NK-92 (cell line): ENCODE results near the gene NFIC.
"Not testable (repeated sequence)": the region's sequence is repeated elsewhere in the genome, so short reads cannot be mapped to it uniquely, and the experiment has no call there.

Experiments
- DNase-seq: peaks from one replicate; lab custom pipeline; 2025; ENCODE audit not compliant: unreplicated experiment; lab: John Stamatoyannopoulos, UW

The NFIC gene

DNA sequence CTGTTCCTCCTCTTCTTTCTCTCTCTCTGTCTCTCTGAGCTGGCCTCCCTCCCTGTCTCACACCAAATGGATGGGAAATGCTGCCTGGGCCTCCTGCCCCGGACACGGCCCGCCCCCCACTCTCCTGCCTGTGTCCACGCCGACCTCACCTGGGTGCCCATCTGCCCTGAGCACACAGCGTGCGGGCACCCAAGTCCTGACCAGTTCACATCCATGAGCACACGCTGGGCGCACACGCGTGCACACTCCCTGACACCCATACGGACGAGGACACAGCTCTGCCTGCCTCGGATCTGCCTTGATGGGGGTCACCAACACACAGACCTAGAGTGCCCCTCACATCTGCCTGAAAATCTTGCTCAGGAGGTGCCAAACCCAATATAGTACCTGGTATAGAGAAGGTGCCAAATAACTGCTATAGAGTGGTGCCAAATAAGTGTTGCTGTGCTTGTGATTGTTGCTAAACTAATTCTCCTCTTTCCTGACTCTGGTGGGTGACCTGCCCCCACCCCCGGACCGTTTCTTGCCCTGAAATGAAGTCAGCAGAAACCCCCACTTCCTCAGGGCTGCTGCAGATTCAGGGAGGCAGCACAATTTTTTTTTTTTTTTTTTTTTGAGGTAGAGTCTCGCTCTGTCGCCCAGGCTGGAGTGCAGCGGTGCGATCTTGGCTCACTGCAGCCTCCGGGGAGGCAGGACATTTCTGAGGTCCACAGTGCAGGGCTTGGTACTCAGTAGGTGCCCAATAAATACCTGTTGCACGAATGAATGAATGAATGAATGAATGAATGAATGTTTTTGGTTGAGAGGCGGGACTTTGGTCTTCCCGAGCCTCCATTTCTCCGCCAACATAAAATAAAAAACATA, 4.6 kb downstream of the NFIC start:
- no peak for DNase-seq

GRCh38 chr19:3372413-3372812, 6.0 kb downstream of the NFIC start:
- DNase-seq, result no peak

- no peak for DNase-seq
Measured at GRCh38 chr19:3373971-3374368, 7.6 kb downstream of the NFIC start.

DNA sequence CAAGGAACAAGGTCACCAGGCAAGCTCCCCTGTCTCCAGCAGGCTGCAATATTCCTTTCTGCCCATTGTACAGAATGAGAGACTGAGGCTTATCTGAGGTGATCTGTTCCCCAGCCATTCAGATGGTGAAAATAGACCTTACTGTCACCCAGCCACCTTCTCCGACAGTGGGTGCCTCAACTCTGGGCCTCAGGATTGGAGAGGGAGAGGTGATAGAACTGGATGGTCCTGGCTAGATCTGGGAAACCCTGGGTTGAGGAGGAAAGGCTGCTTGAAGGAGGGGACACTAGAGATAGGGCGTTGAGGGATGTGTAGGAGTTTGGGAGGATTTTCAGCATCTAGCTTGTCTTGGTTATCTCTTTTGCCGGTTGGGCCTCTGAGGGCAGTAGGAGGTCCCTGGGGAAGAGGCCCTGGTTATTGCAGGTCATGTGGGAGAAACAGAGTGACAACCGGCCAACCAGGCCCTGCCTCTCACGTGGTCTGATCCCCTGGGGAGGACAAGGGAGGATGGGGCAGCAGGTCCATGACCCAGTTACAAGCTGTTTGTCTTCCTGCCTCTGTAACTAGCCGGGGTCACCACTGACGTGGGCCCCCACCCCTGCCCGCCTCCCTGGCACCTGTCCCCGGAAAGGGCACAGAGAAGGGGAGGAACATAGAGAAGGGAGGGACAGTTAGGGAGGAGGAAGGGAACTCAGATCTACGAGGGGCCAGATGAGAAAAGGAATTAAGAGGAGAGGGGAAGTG, 8.2 kb downstream of the NFIC start:
- no peak for DNase-seq

- no peak for DNase-seq
Measured at GRCh38 chr19:3375221-3376090, 9.1 kb downstream of the NFIC start.

DNA sequence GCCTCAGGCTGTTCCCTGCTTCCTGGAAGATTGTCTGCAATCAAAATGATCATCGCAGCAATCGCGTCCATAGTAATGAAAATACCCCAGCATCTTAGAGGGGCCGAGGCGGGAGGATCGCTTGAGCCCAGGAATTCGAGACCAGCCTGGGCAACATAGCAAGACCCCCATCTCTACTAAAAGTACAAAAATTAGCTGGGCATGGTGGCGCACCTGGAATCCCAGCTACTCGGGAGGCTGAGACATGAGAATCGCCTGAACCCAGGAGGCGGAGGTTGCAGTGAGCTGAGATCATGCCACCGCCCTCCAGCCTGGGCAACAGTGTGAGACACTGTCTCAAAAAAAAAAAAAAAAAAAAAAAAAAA, 9.7 kb downstream of the NFIC start:
- not testable (repeated sequence) for DNase-seq

DNA sequence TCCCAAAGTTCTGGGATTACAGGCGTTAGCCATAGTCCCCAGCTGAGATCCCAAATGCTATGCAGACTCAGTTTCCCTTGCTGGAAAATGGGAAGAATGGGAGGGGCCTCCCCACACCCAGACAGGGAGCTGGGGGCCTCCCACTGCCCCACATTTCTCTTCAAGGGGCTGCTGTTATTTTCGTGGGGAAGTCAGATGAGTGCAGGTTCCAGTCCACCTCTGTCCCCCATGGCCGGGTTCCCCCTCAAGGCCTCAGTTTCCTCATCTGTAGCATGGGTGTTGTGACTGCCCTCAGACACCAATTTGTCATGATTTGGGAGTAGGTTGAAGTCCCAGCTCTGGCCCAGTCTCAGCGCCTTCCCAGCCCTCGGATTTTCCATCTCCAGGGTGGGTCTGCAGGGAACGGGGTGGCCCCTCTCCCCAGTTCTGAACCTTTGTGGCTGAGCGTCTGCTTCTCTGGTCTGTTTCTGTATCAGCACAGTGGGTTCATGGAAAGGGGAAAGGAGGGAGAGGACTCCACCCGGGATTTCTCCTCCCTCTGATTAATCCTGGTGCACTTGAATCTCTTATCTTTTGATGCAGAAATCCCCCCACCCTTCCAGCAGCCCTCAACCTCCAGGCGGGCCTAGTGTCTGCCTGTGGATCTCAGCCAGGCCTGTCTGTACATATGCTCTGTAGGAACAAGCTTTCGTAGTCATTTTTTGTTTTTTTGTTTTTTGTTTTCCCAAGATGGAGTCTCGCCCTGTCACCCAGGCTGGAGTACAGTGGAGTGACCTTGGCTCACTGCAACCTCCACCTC, 12.2 kb downstream of the NFIC start:
- DNase-seq, result no peak

DNA sequence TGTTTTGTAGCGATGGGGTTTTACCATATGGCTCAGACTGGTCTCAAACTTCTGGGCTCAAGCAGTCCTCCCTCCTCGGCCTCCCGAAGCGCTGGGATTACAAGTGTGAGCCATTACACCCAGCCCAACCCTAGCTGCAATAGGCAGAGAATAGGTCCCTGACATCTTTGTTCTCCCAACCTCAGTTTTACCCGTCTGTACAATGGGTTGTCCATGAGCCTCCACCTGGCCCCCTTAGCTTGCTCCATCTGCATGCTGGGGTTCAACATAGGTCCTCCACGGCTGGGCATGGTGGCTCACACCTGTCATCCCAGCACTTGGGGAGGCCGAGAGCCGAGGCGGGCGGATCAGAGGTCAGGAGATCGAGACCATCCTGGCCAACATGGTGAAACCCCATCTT, 14.4 kb downstream of the NFIC start:
- no peak for DNase-seq

- no peak for DNase-seq
Measured at GRCh38 chr19:3381701-3382372, 15.5 kb downstream of the NFIC start.

GRCh38 chr19:3382460-3383100, 16.2 kb downstream of the NFIC start:
- no peak for DNase-seq

DNA sequence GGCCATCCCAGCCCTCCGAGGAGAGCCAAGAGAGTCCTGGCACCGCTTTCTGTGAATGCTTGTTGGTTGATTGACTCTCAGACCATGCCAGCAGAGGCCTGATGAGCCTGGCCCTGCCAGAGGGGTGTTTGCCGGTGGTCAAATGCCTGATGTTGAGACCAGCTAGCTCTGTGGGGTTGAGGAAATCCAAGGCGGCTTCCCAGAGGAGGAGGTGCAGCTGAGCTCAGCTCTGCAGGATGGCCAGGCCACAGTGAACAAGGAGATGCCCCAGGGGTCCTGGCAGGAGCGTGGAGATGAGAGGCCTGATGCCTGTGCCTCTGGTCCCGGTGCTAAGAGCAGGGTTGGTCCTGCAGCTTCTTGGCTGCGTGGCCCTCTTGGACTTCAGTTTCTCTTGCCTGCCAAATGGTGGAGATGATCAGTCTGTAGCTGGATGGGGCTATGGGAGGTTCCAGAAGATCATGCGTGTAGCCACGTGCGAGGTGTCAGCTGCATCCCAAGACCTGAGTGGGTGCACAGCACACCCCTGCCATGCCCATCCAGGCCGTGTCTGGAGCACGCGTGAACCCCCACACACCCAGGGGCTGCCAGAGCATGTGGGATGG, 16.8 kb downstream of the NFIC start:
- no peak for DNase-seq

DNA sequence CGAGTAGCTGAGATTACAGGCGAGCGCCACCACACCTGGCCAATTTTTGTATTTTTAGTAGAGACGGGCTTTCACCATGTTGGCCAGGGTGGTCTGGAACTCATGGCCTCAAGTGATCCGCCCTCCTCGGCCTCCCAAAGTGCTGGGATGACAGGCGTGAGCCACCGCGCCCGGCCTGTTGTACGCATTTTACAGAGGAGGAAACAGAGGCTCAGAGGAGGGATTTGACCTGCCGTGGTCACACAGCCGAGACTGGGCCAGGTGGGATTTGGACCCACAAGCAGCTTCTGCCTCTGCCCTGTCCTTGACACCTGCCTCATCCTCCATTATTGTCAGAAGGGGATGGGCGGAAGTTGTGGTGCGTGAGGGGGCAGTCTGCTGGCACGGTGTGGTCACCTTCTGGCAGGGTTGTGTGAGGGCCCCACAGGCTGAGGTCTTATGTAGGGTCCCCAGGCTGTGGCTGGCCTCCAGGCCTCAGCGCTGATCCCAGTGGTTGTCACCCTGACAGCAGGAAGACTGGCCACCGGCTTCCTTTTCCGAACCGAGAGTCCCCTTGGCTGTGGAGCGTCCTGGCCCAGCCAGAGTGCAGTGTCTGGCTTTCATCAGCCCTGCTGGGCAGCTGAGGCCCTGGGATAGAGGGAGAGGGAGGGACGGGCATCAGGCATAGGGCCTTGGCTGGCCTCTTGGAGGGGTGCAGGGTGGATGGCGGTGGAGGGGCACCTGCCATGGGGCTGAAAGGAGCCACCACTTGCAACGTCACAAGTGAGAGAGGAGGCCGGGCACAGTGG, 20.3 kb downstream of the NFIC start:
- DNase-seq, result no peak

DNA sequence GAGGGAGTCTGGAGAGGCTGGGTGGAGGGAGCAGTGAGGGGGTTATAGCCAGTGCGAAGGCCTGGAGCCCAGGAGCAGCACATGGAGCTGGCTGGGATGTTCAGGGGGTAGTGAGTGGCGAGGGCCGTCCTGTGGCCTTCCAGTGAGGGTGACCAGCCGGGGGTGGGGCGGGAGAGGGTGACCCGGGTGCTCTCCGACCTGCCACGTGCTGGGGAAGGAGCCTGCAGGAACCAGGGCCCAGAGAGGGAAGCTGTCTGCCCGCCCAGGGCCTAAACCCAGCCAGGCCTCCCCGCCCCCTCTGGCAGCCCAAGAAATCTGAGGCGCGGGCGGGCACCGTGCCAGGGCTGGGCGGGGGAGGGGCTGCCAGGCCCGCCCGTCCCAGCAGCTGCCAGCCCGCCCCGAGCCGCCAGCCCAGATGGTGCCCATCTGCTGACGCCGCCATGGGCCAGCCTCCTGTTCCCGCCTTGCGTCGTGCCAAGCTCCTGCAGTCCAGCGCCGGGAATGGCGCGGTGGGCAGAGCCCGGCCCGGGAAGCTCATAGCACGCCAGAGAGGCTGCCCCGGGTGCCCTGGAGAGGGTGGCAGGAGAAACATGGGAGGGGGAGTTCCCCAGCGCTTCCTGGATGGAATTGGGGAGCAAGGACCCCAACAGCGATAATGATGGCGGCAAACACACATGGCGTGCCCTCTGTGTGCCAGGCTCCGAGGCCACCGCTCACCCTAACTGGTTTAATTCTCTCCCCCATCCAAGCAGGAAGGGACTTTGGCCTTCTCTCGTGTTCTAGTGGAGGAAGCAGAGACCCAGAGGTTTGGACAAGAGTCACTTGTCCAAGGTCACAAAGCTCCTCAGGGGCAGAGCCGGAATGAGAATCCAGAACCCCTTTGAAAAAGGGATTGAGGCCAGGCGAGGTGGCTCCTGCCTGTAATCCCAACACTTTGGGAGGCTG, 21.5 kb downstream of the NFIC start:
- DNase-seq, result no peak

- no peak for DNase-seq
Measured at GRCh38 chr19:3389446-3389778, 23.0 kb downstream of the NFIC start.

DNA sequence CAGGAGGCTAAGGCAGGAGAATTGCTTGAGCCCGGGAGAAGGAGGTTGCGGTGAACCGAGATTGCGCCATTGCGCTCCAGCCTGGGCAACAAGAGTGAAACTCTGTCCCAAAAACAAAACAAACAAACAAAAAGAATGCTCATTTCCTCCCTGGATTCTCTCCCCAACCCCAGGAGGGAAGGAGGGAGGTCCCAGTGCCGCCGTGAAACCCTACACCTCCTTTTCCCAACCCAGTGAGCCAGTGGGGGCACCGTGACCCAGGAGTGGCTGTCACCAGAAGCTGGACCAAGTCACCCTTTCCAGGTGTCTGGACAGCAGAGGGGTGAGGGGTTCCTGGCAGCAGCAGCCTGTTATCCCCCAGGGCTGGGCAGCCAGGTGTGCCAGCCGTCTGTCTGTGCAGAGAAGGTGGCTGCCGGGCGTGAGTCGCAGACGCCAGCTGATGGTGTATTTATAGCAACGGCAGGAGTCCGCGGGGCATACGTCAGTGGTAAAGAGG, 23.5 kb downstream of the NFIC start:
- DNase-seq, result no peak

- not testable (repeated sequence) for DNase-seq
Measured at GRCh38 chr19:3391911-3392310, 25.5 kb downstream of the NFIC start.

DNA sequence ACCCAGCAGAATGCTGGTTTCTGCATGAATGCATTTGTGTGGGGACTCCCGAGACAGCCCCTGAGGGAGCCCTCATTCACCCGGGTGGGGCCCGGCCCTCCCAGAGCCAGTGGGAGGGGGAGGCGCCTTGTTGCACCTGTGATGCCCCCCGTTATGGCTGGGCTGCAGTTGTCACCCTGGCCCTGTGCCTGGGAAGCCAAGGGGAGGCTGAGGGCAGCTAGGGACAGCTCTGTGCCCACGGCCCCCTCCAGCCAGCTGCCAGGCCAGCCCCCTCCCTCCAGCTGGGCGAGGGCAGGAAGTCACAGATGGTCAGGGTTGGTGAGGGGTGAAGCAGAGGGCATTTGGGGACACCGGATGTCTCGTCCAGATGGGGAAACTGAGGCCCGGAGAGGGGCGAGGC, 26.1 kb downstream of the NFIC start:
- no peak for DNase-seq
